WTC11 (cell line): ENCODE data around the gene BIRC5. TPM values are rescaled to one million over a fixed set of nuclear protein-coding genes. Genes with fewer than 3 reads are reported as not detected.
A peak's percentile ranks its signal among the peaks of the same experiment; 100 is the strongest.

Source experiments
- ATAC-seq: fragments of 200-7000 bp; cut with Tn5 transposase; 2 replicates; pipeline ENCODE4 v1.10.0; 2021; ENCODE audit warnings: mild to moderate bottlenecking, moderate library complexity
- CTCF ChIA-PET: fragments of 300-600 bp; sonication (Branson Sonifier 250); formaldehyde crosslinking; loops from one replicate; lab custom pipeline; 2021; ENCODE audit warnings: antibody characterized with exemption; lab: Charles Lee
- POLR2A ChIA-PET: fragments of 350-600 bp; sonication (Branson Sonifier 250); formaldehyde crosslinking; loops from one replicate; lab custom pipeline; 2021; ENCODE audit warnings: antibody characterized with exemption; lab: Charles Lee
- DNase-seq: peaks from one replicate; pipeline ENCODE4 v3.0.0; 2021; ENCODE audit warnings: low spot score
- H3K27ac Mint-ChIP-seq: 2 replicates; pipeline ENCODE4 v1.8.0; 2021; ENCODE audit warnings: mixed read lengths
- H3K27me3 Mint-ChIP-seq: 2 replicates; pipeline ENCODE4 v1.8.0; 2021; ENCODE audit warnings: low read depth, mild to moderate bottlenecking, moderate library complexity, mixed read lengths
- H3K36me3 Mint-ChIP-seq: 2 replicates; pipeline ENCODE4 v1.8.0; 2021; ENCODE audit warnings: mixed read lengths
- H3K4me1 Mint-ChIP-seq: 2 replicates; pipeline ENCODE4 v1.8.0; 2022; ENCODE audit warnings: mixed read lengths
- H3K4me3 Mint-ChIP-seq: 2 replicates; pipeline ENCODE4 v1.8.0; 2021; ENCODE audit warnings: mild to moderate bottlenecking, moderate library complexity, mixed read lengths
- H3K9me3 Mint-ChIP-seq: 2 replicates; pipeline ENCODE4 v1.8.0; 2021; ENCODE audit warnings: mixed read lengths
- E2F1 ChIP-seq: sonication (generic); formaldehyde crosslinking; IDR thresholded peaks from 2 replicates; pipeline ENCODE4 v1.8.0; 2022; ENCODE audit warnings: mild to moderate bottlenecking, missing genetic modification reagents
- ERG ChIP-seq: fragments of 250-450 bp; sonication (Bioruptor Pico); IDR thresholded peaks from 2 replicates; pipeline ENCODE4 v1.8.0; 2021; ENCODE audit warnings: mild to moderate bottlenecking
- ESRRA ChIP-seq: sonication (generic); formaldehyde crosslinking; IDR thresholded peaks from 2 replicates; pipeline ENCODE4 v1.8.1; 2022; ENCODE audit warnings: mild to moderate bottlenecking, missing genetic modification reagents, borderline replicate concordance
- FOXJ3 ChIP-seq: sonication (generic); formaldehyde crosslinking; IDR thresholded peaks from 2 replicates; pipeline ENCODE4 v1.9.0; 2021; ENCODE audit warnings: missing genetic modification reagents, mild to moderate bottlenecking, borderline replicate concordance
- GTF2I ChIP-seq: fragments of 250-450 bp; sonication (Bioruptor Pico); conservative IDR thresholded peaks from 2 replicates; pipeline ENCODE4 v1.4.0; 2021; ENCODE audit warnings: mild to moderate bottlenecking
- HMGA2 ChIP-seq: fragments of 250-450 bp; sonication (Bioruptor Pico); IDR thresholded peaks from 2 replicates; pipeline ENCODE4 v1.4.0; 2021; ENCODE audit warnings: mild to moderate bottlenecking, moderate library complexity
- MXD4 ChIP-seq: fragments of 250-450 bp; sonication (Bioruptor Pico); IDR thresholded peaks from 2 replicates; pipeline ENCODE4 v1.8.0; 2021; ENCODE audit warnings: mild to moderate bottlenecking, moderate library complexity, borderline replicate concordance
- MYBL2 ChIP-seq: sonication (generic); formaldehyde crosslinking; IDR thresholded peaks from 2 replicates; pipeline ENCODE4 v1.8.1; 2023; ENCODE audit warnings: mild to moderate bottlenecking, moderate library complexity, missing genetic modification reagents
- NFATC4 ChIP-seq: fragments of 250-450 bp; sonication (Bioruptor Pico); IDR thresholded peaks from 2 replicates; pipeline ENCODE4 v1.9.0; 2021; ENCODE audit warnings: mild to moderate bottlenecking
- NFE2L1 ChIP-seq: sonication (generic); formaldehyde crosslinking; IDR thresholded peaks from 2 replicates; pipeline ENCODE4 v1.8.1; 2023; ENCODE audit warnings: missing genetic modification reagents
- NR3C1 ChIP-seq: sonication (generic); formaldehyde crosslinking; conservative IDR thresholded peaks from 2 replicates; pipeline ENCODE4 v1.8.1; 2023; ENCODE audit warnings: low read depth, mild to moderate bottlenecking, missing genetic modification reagents
- RORB ChIP-seq: fragments of 250-450 bp; sonication (Bioruptor Pico); IDR thresholded peaks from 2 replicates; pipeline ENCODE4 v1.9.0; 2021; ENCODE audit warnings: mild to moderate bottlenecking
- SMAD3 ChIP-seq: sonication (generic); formaldehyde crosslinking; IDR thresholded peaks from 2 replicates; pipeline ENCODE4 v1.8.0; 2022; ENCODE audit warnings: missing genetic modification reagents, mild to moderate bottlenecking, borderline replicate concordance
- TEAD4 ChIP-seq: sonication (generic); formaldehyde crosslinking; IDR thresholded peaks from 2 replicates; pipeline ENCODE4 v1.8.0; 2022; ENCODE audit warnings: mild to moderate bottlenecking, missing genetic modification reagents
- USF1 ChIP-seq: sonication (generic); formaldehyde crosslinking; IDR thresholded peaks from 2 replicates; pipeline ENCODE4 v1.8.0; 2022; ENCODE audit warnings: mild to moderate bottlenecking, missing genetic modification reagents
- ZBTB21 ChIP-seq: sonication (generic); formaldehyde crosslinking; IDR thresholded peaks from 2 replicates; pipeline ENCODE4 v1.8.1; 2023; ENCODE audit warnings: mild to moderate bottlenecking, missing genetic modification reagents, borderline replicate concordance
- ZNF232 ChIP-seq: sonication (generic); formaldehyde crosslinking; IDR thresholded peaks from 2 replicates; pipeline ENCODE4 v1.8.0; 2022; ENCODE audit warnings: mild to moderate bottlenecking, missing genetic modification reagents
- ZNF416 ChIP-seq: fragments of 250-450 bp; sonication (Bioruptor Pico); IDR thresholded peaks from 2 replicates; pipeline ENCODE4 v1.9.0; 2021; ENCODE audit warnings: mild to moderate bottlenecking, inconsistent platforms
- total RNA-seq: library from RNA; stranded (reverse); gene quantifications from 3 replicates; pipeline ENCODE4 v1.2.3, GENCODE V29; 2021
- TF ChIP-seq, protein P1 (sequence below): sonication (generic); formaldehyde crosslinking; IDR thresholded peaks from 2 replicates; pipeline ENCODE4 v1.8.0; 2023; ENCODE audit warnings: mild to moderate bottlenecking, missing genetic modification reagents
- TF ChIP-seq, protein P2 (sequence below): sonication (generic); formaldehyde crosslinking; IDR thresholded peaks from 2 replicates; pipeline ENCODE4 v1.8.0; 2022; ENCODE audit warnings: mild to moderate bottlenecking, missing genetic modification reagents
- TF ChIP-seq, protein P3 (sequence below): sonication (generic); formaldehyde crosslinking; IDR thresholded peaks from 2 replicates; pipeline ENCODE4 v1.8.1; 2022; ENCODE audit warnings: missing genetic modification reagents, borderline replicate concordance
- TF ChIP-seq, protein P4 (sequence below): fragments of 200-600 bp; IDR thresholded peaks from 2 replicates; pipeline ENCODE4 v1.8.0; 2022; ENCODE audit warnings: antibody characterized with exemption

The BIRC5 gene
- total RNA-seq, 1 experiment from 2014 or later: 115 TPM

GRCh38 chr17:78249818-78250806 lies 36.1 kb downstream of the BIRC5 start:
- no peak overlapping the region for H3K27ac Mint-ChIP-seq
- ChIA-PET CTCF (interaction anchor here (0.8 to 5.3 kb wide), 55 partner anchors 8 to 605 kb away, joined by 3 to 52 read pairs (median 7); partner anchors contain the start of genes AFMID, BIRC5, TK1 and TMC6), POLR2A (interaction anchor here (0.5 to 1.2 kb wide), 3 partner anchors 64 to 337 kb away, joined by 3 to 5 read pairs (median 3); partner anchors contain the start of gene TK1)
- no peak overlapping the region for H3K4me3 Mint-ChIP-seq
- H3K9me3 Mint-ChIP-seq: peaks cover 5% of the 10 kb centered on the region
- H3K4me1 Mint-ChIP-seq: peaks cover 28% of the 10 kb centered on the region
- no peak for DNase-seq
- TF ChIP-seq FOXJ3 (CRISPR knock-in tag) (no peak), ZNF232 (CRISPR knock-in tag) (no peak), MXD4 (no peak), ESRRA (CRISPR knock-in tag) (no peak), RORB (no peak), MYBL2 (CRISPR knock-in tag) (no peak), USF1 (no peak), E2F1 (CRISPR knock-in tag) (no peak)
- TF ChIP-seq, protein P1, sequence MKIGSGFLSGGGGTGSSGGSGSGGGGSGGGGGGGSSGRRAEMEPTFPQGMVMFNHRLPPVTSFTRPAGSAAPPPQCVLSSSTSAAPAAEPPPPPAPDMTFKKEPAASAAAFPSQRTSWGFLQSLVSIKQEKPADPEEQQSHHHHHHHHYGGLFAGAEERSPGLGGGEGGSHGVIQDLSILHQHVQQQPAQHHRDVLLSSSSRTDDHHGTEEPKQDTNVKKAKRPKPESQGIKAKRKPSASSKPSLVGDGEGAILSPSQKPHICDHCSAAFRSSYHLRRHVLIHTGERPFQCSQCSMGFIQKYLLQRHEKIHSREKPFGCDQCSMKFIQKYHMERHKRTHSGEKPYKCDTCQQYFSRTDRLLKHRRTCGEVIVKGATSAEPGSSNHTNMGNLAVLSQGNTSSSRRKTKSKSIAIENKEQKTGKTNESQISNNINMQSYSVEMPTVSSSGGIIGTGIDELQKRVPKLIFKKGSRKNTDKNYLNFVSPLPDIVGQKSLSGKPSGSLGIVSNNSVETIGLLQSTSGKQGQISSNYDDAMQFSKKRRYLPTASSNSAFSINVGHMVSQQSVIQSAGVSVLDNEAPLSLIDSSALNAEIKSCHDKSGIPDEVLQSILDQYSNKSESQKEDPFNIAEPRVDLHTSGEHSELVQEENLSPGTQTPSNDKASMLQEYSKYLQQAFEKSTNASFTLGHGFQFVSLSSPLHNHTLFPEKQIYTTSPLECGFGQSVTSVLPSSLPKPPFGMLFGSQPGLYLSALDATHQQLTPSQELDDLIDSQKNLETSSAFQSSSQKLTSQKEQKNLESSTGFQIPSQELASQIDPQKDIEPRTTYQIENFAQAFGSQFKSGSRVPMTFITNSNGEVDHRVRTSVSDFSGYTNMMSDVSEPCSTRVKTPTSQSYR (CRISPR knock-in tag): no peak
- no peaks in the 10 kb centered on the region for H3K27me3 Mint-ChIP-seq
- H3K36me3 Mint-ChIP-seq: peaks cover 3% of the 10 kb centered on the region; the same call in 1 of the 2 replicates
- no peak for ATAC-seq

- ChIA-PET POLR2A (interaction anchor here (0.5 to 1.2 kb wide), 7 partner anchors 22 to 336 kb away, joined by 3 to 5 read pairs (median 3); partner anchors contain the start of gene TK1), CTCF (interaction anchor here (0.7 to 5.3 kb wide), 72 partner anchors 8 to 606 kb away, joined by 3 to 52 read pairs (median 5); partner anchors contain the start of genes AFMID, BIRC5, TK1 and TMC6)
- peaks cover 28% of the 10 kb centered on the region for H3K4me1 Mint-ChIP-seq
- DNase-seq (peak; percentile 96), ATAC-seq (peak; percentile 77)
- H3K4me3 Mint-ChIP-seq: no peak overlapping the region; the same call in 1 of the 2 replicates
- H3K27me3 Mint-ChIP-seq: no peaks in the 10 kb centered on the region
- no peaks in the 10 kb centered on the region for H3K36me3 Mint-ChIP-seq
- peak overlapping the region; percentile 76; the same call in 1 of the 2 replicates for H3K27ac Mint-ChIP-seq
- H3K9me3 Mint-ChIP-seq: no peaks in the 10 kb centered on the region
- TF ChIP-seq NR3C1 (CRISPR knock-in tag) (no peak), HMGA2 (CRISPR knock-in tag) (no peak), NFATC4 (CRISPR knock-in tag) (no peak), SMAD3 (CRISPR knock-in tag) (no peak), RORB (no peak), ZBTB21 (CRISPR knock-in tag) (no peak), ERG (no peak), NFE2L1 (no peak), TEAD4 (CRISPR knock-in tag) (no peak), ZNF416 (CRISPR knock-in tag) (no peak), GTF2I (no peak)
- TF ChIP-seq, protein P2, sequence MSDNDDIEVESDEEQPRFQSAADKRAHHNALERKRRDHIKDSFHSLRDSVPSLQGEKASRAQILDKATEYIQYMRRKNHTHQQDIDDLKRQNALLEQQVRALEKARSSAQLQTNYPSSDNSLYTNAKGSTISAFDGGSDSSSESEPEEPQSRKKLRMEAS: peak; percentile 69
- TF ChIP-seq, protein P3, sequence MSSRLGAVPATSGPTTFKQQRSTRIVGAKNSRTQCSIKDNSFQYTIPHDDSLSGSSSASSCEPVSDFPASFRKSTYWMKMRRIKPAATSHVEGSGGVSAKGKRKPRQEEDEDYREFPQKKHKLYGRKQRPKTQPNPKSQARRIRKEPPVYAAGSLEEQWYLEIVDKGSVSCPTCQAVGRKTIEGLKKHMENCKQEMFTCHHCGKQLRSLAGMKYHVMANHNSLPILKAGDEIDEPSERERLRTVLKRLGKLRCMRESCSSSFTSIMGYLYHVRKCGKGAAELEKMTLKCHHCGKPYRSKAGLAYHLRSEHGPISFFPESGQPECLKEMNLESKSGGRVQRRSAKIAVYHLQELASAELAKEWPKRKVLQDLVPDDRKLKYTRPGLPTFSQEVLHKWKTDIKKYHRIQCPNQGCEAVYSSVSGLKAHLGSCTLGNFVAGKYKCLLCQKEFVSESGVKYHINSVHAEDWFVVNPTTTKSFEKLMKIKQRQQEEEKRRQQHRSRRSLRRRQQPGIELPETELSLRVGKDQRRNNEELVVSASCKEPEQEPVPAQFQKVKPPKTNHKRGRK (CRISPR knock-in tag): no peak
- TF ChIP-seq, protein P4, sequence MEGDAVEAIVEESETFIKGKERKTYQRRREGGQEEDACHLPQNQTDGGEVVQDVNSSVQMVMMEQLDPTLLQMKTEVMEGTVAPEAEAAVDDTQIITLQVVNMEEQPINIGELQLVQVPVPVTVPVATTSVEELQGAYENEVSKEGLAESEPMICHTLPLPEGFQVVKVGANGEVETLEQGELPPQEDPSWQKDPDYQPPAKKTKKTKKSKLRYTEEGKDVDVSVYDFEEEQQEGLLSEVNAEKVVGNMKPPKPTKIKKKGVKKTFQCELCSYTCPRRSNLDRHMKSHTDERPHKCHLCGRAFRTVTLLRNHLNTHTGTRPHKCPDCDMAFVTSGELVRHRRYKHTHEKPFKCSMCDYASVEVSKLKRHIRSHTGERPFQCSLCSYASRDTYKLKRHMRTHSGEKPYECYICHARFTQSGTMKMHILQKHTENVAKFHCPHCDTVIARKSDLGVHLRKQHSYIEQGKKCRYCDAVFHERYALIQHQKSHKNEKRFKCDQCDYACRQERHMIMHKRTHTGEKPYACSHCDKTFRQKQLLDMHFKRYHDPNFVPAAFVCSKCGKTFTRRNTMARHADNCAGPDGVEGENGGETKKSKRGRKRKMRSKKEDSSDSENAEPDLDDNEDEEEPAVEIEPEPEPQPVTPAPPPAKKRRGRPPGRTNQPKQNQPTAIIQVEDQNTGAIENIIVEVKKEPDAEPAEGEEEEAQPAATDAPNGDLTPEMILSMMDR: peak; percentile 97
Observed at GRCh38 chr17:78250891-78251772, 37.1 kb downstream of the BIRC5 start.
